Activated CD8-positive, alpha-beta memory T cell treated with anti-CD3 and anti-CD28 coated beads, Interleukin-2, amount 50 U/mL, for 24 hours (primary cell): ENCODE data around the gene CARTPT.

Source experiments
- DNase-seq: peaks from one replicate; pipeline ENCODE4 v3.0.0-alpha.2; 2020; ENCODE audit errors: extremely low read depth

Gene CARTPT

DNA sequence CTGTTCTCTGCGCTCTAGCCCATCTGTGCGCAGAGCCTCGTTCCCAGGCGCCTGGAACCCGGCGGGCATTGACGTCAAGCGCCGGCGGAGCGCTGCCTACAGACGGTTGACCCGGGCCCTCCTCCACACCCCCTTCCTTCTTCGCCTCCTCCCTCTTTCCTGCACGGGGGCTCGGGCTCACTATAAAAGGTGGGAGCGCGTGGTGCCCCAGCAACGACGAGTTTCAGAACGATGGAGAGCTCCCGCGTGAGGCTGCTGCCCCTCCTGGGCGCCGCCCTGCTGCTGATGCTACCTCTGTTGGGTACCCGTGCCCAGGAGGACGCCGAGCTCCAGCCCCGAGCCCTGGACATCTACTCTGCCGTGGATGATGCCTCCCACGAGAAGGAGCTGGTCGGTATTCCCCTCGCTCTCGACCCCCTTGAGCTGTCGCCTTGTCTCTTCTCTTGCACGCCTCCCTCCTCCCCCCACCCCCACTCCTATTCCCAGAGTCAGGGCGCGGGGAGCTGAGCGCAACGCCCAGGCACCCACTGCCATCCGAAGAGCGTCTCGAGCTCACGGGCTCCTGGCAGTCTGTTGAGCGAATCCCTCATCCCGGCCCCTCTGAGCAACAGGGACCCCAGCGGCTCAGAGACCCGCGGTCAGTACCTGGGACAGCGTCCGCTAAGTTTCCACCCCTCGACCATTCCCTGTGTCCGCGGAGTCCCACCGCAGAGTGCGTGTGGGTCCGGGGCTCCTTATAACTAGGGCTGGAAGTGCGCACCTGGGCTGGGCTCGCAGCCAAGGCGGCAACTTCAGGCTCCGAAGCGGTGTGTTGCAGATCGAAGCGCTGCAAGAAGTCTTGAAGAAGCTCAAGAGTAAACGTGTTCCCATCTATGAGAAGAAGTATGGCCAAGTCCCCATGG lies at the start of gene CARTPT:
Gene CARTPT, plus strand, starts transcription at position 213 of the 902 bp plus-strand sequence. Its CDS starts 19 bp downstream, at position 232.
- no peak for DNase-seq

DNA sequence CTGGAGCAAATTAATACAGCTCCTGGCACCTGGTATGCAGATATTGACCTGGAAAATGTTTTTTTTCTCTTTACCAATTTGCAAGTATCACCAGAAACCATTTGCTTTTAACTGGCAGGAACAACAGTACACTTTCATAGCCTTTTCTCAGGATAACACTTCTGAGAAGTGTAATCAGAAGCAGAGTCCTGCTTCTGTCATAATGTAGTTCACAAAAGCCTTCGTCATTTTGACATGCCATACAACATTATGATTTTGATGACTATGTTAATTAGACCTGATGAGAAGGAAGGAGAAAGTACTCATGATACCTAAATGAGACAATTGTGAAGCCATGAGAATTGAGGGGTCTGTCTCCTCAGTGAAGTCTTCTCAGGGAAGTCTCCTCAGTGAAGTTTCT lies 41.1 kb upstream of the CARTPT start:
- DNase-seq, result no peak

DNA sequence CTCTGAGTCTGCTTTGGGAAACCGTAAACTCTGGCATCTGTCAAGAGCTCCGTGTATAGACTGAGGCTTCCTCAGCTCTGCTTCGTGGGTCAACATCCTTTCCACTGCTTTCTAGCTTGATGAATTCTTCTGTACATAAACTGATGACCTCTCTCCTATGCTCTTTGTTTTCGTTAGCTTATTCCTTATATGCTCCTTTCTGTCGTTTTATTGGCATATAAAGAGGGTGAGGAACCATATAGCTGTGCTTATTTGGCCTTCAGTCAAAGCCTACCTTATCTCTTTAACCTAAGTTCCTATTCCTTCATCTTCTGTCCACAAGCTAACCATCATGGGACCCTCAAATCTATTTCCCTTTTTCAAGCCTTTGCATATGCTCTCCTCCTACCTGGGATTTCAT lies 39.4 kb upstream of the CARTPT start:
- DNase-seq, result no peak

DNA sequence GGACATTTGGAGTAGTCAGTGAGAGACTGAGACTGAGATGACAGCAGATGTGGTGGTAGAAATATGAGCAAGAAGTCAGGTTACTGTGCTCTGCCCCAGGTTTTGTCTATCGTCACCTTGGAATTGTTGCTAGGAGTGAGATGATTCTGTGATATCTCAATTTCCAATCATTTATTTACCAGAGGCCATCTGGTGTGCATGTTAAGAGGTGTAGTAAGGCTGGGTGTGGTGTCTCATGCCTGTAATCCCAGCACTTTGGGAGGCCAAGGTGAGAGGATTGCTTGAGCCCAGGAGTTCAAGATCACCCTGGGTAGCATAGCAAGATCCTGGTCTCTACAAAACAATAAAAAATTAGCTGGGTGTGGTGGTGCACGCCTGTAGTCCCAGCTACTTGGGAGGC lies 38.6 kb upstream of the CARTPT start:
- DNase-seq, result no peak

DNA sequence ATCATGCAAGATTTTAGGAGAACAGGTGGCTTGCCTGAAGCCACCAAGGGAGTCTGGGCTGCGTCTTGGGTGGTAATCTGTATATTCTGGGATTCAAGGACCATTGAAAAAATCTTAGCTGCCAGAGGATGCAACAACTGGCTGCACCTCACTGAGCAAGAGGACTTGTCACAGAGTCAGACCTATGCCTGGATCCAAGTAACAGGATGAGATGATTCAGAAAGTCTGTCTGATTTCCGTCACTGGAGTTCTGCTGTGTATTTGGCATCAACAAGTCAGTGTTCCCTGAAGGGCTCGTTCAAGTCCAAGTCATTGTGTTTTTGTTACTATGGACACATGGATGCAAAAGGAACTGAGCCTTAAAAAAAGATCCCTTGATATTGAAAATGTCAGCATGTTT lies 37.8 kb upstream of the CARTPT start:
- no peak for DNase-seq

DNA sequence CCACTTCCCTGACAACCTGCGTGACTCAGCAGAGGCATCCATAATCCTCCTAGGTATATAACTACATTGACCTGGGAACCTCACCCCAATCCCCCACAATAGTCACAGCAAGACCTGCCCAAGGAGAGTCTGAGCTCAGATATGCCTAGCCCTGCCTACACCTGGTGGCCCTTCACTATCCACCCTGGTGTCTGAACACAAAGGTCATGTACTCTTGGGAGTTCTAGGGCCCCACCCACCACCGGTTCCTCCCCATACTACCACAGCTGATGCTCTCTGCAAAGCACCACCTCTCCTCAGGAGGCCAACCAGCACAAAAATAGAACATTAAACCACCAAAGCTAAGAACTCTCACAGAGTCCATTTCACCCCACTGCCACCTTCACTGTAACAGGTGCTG lies 34.8 kb upstream of the CARTPT start:
- no peak for DNase-seq

DNA sequence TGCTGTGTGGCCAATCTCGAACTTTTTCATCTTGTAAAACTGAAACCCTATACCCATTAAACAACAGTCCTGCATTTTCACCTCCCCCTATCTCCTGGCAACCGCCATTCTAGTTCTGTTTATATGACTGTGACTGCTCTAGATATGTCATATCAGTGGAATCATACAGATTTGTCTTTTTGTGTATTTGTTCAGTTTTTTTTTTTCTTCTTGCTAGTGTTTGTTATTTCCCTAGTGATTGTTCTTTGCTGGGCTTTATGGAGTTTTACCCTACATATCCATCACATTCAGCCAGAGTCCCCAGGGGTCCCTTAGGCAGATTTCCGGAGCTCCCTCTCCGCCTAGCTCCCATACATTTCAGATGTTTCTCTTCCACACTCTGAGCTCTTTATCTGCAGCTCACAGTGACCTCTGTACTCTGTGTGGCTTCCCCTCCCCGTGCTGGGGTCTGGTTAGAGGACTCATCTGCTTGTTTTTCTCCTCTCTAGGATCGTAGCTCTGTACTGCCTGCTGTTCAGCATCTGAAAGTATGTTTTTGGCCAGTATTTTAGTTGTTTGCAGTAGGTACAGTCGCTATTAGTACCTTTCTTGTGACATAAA lies 25.1 kb upstream of the CARTPT start:
- no peak for DNase-seq

DNA sequence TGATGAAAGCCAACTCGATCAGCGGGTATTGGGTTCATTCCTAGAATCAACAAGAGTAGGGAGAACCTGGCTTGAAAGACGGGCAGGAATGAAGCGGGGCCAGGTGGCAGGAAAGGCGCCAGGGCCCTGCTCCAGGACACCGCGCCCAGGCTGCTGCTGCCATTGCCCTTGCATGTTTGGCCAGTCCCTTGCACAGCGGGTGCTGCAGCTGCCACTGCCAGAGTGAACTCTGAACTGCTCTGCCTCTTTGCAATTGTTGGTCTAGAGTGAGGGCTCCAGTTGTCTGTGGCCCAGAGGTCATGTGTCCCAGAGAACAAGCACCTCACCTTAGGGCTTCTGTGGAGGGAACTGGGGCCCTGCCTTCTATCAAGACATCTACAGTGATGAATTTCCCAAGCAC lies 24.0 kb upstream of the CARTPT start:
- no peak for DNase-seq

DNA sequence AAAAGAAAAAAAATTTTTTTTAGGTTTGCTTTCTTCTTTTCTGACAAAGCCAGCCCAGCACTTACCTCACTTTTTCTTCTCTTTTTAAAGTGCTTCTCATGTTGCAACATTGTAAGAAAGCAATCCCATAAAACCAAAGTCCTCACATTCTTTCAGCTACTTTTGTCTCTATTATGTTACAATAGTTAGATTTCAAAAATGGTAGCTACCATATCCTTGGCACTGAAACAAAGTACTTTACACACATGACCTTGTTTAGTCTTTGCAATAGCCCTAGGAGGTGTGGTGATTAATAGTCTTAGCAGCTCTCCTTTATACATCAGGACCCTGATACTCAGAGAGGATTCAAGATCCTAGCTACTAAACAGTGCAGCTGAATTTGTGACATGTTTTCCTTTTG lies 23.5 kb upstream of the CARTPT start:
- no peak for DNase-seq

DNA sequence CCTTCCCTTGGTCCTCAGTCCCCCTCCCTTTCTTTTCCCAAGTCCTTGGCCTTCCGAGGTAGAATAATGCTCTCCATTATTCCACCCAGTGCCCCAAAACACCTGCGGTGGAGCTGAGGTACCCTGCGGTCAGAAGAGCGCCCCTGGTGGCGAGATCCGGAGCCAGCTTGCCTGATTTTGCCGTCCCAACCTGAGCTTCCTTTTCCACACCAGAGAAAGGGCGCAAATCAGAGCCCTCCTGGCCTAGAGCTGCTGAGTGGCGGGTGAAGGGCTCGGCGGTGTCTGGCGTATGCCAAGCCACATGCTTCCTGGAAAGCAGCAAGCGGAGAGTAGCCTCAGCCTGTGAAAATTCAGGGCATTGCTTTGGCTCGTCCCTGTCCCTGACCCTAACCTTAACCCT lies 21.1 kb upstream of the CARTPT start:
- DNase-seq, result no peak

DNA sequence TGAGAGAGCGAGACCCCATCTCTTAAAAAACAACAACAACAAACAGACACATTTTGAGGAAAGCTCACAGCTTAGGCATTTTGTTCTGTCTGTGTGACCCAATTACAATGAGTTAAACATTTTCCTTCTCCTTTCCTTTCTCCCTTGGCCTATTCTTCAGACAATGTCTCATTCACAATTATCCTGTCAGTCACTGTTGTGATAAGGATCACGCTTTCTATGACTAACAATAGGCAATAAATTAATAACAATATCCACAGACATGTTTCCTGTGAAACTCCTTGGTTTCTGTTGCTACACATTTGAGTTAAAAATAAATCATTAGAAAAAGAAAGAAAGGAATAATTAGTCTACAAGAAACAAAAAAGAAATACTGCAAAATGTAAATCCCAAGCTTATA lies 19.8 kb upstream of the CARTPT start:
- DNase-seq, result no peak

DNA sequence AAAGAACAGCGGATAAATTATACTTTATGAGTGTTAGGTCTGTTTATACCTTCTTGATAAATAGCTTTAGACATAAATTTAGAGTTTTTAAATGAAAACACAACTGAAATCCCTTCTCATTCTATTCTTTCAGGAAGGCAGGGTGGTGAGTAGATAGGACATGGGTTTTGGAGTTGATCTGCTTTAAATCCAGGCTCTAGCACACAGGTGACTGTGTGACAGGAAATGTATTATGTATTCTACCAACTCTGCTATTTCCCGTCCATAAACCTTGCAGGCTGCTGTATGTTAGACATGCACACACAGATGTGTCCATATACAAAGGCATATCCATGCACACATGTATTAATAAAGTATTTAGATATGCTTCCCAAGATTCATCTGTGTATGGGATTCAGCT lies 19.3 kb upstream of the CARTPT start:
- DNase-seq, result no peak

DNA sequence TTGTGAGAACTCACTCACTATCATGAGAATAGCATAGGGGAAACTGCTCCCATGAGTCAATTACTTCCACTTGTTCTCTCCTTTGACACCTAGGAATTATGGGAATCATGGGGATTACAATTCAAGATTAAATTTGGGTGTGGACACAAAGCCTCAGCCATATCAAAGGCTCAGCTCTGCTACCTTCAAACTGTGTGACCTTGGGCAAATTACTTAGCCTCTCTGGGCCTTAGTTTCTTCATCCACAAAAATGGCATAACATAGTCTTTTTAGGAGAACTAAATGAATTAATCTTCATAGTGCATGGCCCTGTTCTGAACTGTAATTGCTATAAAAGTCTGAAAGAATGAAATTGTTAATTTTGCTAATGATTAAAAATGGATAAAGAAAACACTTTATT lies 18.3 kb upstream of the CARTPT start:
- DNase-seq, result no peak

DNA sequence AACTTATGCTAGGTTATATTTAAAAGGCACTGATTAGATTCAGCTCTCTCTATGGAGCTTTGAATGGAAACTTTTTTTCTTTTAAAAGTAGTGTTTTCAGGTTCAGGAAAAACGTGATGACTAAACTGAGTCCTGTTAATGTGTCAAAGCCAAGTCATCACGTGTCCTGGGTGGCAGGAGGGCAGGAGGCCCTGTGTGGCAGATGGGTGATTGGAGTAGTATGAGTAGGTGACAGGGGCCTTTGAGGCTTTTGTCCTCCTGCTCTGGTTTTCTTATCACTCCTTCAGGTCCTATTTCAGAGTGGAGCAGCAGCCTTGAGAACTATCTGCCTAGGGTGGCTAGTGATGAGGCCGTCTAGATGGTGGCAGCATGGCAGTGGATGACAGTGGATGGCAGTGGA lies 17.7 kb upstream of the CARTPT start:
- DNase-seq, result no peak

DNA sequence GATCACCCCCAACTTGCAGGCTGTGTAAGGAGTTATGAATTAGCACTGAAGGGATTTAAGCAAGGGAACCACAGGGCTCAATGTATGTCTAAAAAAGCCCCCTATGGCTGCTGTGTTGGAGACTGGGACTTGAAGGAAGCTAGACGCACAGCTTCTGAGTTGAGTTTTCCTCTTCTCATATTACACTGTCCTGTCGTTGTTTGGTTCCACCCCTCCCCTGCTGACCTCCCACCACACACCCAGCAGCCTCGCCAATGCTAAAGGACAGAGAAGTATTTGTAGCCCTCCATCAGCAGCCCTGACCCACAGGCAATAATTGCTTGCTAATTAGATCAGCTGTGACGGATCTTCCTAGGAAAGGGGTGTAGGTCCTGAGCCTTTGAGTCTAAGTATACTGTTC lies 15.1 kb upstream of the CARTPT start:
- DNase-seq, result no peak

DNA sequence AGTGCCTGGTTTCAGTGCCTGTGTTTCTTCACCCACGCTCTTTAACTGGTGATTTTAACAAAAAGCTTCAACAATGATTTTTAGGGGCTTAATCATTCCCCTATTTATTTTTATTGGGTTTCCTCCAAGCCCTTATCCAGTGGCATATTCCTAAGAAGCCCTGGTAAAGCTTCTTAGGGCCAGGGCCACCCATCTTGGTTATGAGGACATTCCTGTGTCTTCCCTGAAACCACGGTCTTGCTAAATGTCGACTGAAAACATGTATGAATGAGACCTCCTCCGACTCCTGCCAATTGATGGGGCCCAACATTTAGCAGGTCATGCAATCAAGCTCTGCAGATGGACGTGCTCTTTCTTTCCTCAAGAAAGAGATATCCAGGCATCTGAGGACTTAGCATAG lies 13.7 kb upstream of the CARTPT start:
- DNase-seq, result no peak

DNA sequence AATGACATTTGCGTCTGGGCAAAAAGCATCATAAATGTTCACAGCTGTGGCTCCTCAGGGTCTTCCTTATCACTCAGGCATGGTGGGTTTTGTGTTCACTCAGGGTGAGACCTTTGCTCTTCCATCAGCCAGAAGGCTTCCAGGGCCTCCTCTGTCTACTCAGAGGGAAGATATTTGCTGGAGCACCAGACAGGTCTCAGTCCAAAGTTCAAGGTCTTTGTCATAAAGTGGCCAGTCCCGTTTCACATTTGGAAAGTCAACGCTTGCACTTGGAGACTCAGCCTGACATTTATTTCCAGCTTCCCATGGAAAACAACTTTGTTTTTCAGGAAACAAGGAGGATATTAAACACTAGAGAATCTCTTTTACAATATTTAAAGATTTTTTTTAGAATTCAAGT lies 12.2 kb upstream of the CARTPT start:
- DNase-seq, result no peak

DNA sequence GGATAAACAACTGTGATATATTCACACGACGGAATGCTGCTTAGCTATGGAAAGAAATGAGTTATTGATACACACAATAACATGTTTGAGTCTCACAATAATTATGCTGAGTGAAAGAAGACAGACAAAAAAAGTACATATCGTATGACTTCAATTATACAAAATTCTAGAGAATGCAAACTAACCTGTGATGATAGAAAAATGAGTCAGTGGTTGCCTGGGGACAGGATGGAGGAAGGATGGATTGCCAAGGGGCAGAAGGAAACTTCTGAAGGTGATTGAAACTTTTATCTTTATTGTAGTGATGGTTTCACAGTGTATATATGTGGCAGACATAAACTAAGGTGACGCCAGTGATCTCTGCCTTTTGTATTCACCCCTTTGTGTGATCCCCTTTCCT lies 7.5 kb upstream of the CARTPT start:
- DNase-seq, result no peak

DNA sequence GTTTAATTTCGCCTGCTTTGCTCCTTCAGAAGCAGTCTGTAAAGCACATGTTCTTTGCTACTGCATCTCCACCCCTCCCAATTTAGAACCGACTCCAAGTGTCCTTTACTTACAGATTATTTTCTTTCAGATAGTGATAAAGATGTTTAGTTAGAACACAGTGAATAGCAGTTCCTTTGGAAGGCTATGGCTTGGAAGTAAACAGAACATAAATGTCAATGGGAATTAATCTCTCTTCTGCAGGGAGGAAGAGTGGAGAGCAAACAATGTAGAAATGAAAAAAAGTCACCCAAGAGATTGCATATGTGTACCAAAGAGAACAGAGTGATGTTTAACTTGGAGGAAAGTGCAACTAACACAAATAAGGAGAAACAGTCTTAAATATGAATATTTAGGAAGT lies 4.2 kb upstream of the CARTPT start:
- no peak for DNase-seq

DNA sequence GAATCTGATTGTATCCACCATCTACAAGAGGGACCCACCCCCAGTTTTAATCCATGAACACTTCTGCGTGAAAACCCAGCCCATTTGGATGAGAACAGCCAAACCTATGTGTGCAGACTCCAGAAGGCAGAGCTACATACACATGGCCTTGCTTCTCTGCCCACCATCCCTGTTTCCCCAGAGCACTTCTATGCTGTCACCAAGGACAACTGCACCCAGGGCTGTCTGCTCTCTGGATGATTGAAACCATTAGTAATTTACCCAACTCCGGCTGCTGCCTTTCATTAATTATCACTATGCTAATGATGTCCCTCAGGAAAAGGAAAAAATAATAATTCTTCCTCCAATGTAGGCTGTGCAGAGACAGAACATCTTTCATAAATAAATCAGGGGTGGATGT lies 8.9 kb downstream of the CARTPT start:
- no peak for DNase-seq

DNA sequence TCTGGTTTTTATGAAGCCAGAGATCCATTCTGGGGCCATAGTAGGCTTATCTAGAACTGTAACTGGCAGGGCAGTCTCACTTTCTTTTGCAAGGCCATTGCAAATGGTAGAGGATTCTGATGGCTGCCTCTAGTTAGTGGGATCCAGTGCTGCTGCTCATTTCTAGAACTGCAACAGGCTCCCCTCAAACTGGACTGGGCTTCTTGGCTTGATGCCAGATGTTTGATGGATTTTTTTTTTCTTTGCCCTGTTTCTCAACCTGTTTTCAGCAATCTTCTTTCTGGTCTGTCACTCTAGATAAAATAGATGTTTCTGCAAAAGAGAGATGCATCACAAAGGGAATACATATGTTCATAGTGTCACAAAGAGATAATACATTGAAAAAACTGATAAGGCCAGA lies 11.9 kb downstream of the CARTPT start:
- no peak for DNase-seq

DNA sequence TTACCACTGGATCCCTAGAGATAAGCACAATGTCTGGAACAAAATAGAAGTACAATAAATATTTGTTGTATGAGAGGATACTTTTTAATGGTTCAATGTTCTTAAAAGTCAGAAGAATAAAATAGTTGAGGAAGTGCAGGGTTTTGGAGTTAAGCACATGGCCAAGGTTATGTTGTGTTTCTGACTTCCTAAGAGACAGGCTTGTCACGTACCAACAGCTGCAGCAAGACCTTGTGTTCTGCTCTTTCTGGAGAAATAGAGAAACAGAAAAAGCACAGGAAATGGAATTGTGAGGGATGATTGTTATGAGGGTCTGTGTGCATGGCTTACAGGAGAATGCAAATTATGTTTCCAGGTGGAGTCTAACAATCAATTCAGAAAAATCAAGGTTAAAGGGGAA lies 12.9 kb downstream of the CARTPT start:
- no peak for DNase-seq

DNA sequence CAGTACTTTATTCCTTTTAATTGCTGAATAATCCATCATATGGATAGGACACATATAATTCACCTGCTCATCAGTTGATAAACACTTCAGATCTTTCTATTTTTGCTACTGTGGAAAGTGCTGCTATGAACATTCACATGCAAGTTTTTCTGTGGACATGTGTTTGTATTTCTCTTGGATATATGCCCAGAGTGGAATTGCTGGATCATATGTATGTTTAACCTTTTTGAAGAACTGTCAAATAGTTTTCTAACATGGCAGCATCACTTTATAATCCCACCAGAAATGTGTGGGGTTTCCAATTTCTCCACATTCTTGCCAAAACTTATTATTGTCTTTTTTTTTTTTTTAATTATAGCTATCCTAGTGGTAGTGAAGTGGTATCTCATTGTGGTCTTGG lies 15.1 kb downstream of the CARTPT start:
- DNase-seq, result no peak
